H1 (cell line): ENCODE results near the gene MEMO1. TPM values are rescaled to one million over a fixed set of nuclear protein-coding genes. Genes with fewer than 3 reads are reported as not detected.

Experiments used
- CTCF ChIA-PET: fragments of 300-600 bp; sonication (Branson Sonifier 250); formaldehyde crosslinking; loops from one replicate; lab custom pipeline; 2021; ENCODE audit not compliant: partially characterized antibody; lab: Charles Lee
- POLR2A ChIA-PET: fragments of 300-600 bp; sonication (Branson Sonifier 250); formaldehyde crosslinking; loops from one replicate; lab custom pipeline; 2021; ENCODE audit warnings: inconsistent platforms; ENCODE audit not compliant: partially characterized antibody; lab: Charles Lee
- DNase-seq, 2 experiments: peaks; one replicate each; pipeline versions ENCODE4 v3.0.0 to v3.0.0-alpha.2; 2010 to 2022; ENCODE audit warnings: low spot score in 2 of 2, low read depth in 1 of 2, mixed read lengths in 1 of 2
- FAIRE-seq: peaks from 2 replicates; lab custom pipeline; 2011; peaks lifted over from hg19 to GRCh38; lab: Jason Lieb, UNC
- H2AFZ ChIP-seq: 2 replicates; pipeline ENCODE4 v1.8.1; 2012; ENCODE audit warnings: low read length, inconsistent platforms
- H2AK5ac ChIP-seq: 2 replicates; pipeline ENCODE4 v1.6.1; 2013; ENCODE audit warnings: low read depth, low read length
- H2BK120ac ChIP-seq: replicated peaks from 2 replicates; pipeline ENCODE3; 2013; ENCODE audit warnings: low read depth, low read length, inconsistent platforms
- H2BK12ac ChIP-seq: 2 replicates; pipeline ENCODE4 v1.6.1; 2013; ENCODE audit warnings: low read depth, low read length
- H2BK15ac ChIP-seq: 2 replicates; pipeline ENCODE4 v1.6.1; 2013; ENCODE audit warnings: low read length
- H2BK20ac ChIP-seq: 2 replicates; pipeline ENCODE4 v1.6.1; 2013; ENCODE audit warnings: low read length
- H2BK5ac ChIP-seq: 2 replicates; pipeline ENCODE4 v1.6.1; 2013; ENCODE audit warnings: low read depth, low read length
- H3K14ac ChIP-seq: 2 replicates; pipeline ENCODE4 v1.6.1; 2013; ENCODE audit warnings: inconsistent platforms; ENCODE audit not compliant: insufficient read length
- H3K18ac ChIP-seq: 2 replicates; pipeline ENCODE4 v1.6.1; 2013; ENCODE audit warnings: low read length; ENCODE audit errors: extremely low read depth
- H3K23ac ChIP-seq: 2 replicates; pipeline ENCODE4 v1.6.1; 2013; ENCODE audit warnings: inconsistent platforms; ENCODE audit not compliant: insufficient read length
- H3K23me2 ChIP-seq: 2 replicates; pipeline ENCODE4 v1.6.1; 2013; ENCODE audit warnings: low read depth, low read length
- H3K27ac ChIP-seq: 2 replicates; pipeline ENCODE4 v1.6.1; 2011; ENCODE audit warnings: low read depth, low read length, inconsistent platforms
- H3K27me3 ChIP-seq, 4 experiments: replicated peaks in 1 of 4; 1 replicate in 1 of 4; 2 replicates in 3 of 4; pipeline versions ENCODE4 v1.6.1 to v1.8.1; 2011 to 2013; ENCODE audit warnings: low read length in 3 of 4, mild to moderate bottlenecking in 3 of 4, inconsistent platforms in 2 of 4, mixed read lengths in 2 of 4, moderate library complexity in 1 of 4; ENCODE audit not compliant: control insufficient read depth in 3 of 4, insufficient read depth in 3 of 4; ENCODE audit errors: extremely low read depth in 1 of 4
- H3K36me3 ChIP-seq, 4 experiments: 2 replicates each; pipeline versions ENCODE4 v1.6.1 to v1.8.1; 2011 to 2013; ENCODE audit warnings: mild to moderate bottlenecking in 4 of 4, low read length in 3 of 4, moderate library complexity in 2 of 4, control low read depth in 1 of 4, inconsistent platforms in 1 of 4; ENCODE audit not compliant: insufficient read depth in 4 of 4, control insufficient read depth in 2 of 4
- H3K4ac ChIP-seq: replicated peaks from 2 replicates; pipeline ENCODE3; 2013; ENCODE audit warnings: low read length, low read depth, mixed read lengths, inconsistent platforms; ENCODE audit not compliant: insufficient read length
- H3K4me1 ChIP-seq, 4 experiments: replicated peaks in 1 of 4; 1 replicate in 1 of 4; 2 replicates in 3 of 4; pipeline versions ENCODE4 v1.6.1 to v1.8.1; 2011 to 2013; ENCODE audit warnings: low read length in 3 of 4, inconsistent platforms in 2 of 4, mixed read lengths in 1 of 4; ENCODE audit not compliant: insufficient read depth in 4 of 4, control insufficient read depth in 3 of 4
- H3K4me2 ChIP-seq, 2 experiments: 2 replicates each; pipeline versions ENCODE4 v1.6.1 to v1.8.1; 2011 to 2013; ENCODE audit warnings: low read depth in 2 of 2, low read length in 2 of 2, control low read depth in 1 of 2, inconsistent platforms in 1 of 2, mild to moderate bottlenecking in 1 of 2; ENCODE audit not compliant: insufficient read depth in 1 of 2
- H3K4me3 ChIP-seq, 4 experiments: fragments of 200-600, 300-600 bp in 1 of 4; sonication (generic), shearing (Covaris generic), sonication (Bioruptor Twin) in 1 of 4; 2 replicates each; pipeline versions ENCODE4 v1.5.1 to v1.8.1; 2011 to 2016; ENCODE audit warnings: low read length in 4 of 4, low read depth in 3 of 4, control low read depth in 2 of 4, inconsistent platforms in 2 of 4, mild to moderate bottlenecking in 2 of 4, mixed read lengths in 1 of 4, moderate library complexity in 1 of 4; ENCODE audit not compliant: insufficient read depth in 2 of 4; ENCODE audit errors: extremely low read depth in 1 of 4
- H3K56ac ChIP-seq: replicated peaks from 2 replicates; pipeline ENCODE3; 2013; ENCODE audit warnings: low read depth, mild to moderate bottlenecking, mixed read lengths, low read length, inconsistent platforms; ENCODE audit not compliant: insufficient read length
- H3K79me1 ChIP-seq: 2 replicates; pipeline ENCODE4 v1.6.1; 2013; ENCODE audit warnings: low read depth, low read length, control low read depth
- H3K79me2 ChIP-seq, 2 experiments: 2 replicates each; pipeline versions ENCODE4 v1.6.1 to v1.8.1; 2012 to 2013; ENCODE audit warnings: low read length in 2 of 2, mild to moderate bottlenecking in 2 of 2, inconsistent platforms in 1 of 2; ENCODE audit not compliant: insufficient read depth in 2 of 2, control insufficient read depth in 1 of 2
- H3K9ac ChIP-seq, 4 experiments: replicated peaks in 1 of 4; 1 replicate in 1 of 4; 2 replicates in 3 of 4; pipeline versions ENCODE4 v1.6.1 to v1.8.1; 2011 to 2013; ENCODE audit warnings: low read depth in 3 of 4, low read length in 3 of 4, control low read depth in 2 of 4, mild to moderate bottlenecking in 2 of 4, moderate library complexity in 2 of 4, inconsistent platforms in 1 of 4; ENCODE audit errors: extremely low read depth in 1 of 4
- H3K9me3 ChIP-seq, 2 experiments: 2 replicates each; pipeline versions ENCODE4 v1.6.1 to v1.8.1; 2012 to 2013; ENCODE audit warnings: mild to moderate bottlenecking in 2 of 2, moderate library complexity in 2 of 2, control low read depth in 1 of 2, inconsistent platforms in 1 of 2, low read depth in 1 of 2, low read length in 1 of 2, mixed read lengths in 1 of 2; ENCODE audit not compliant: insufficient read depth in 2 of 2
- H4K20me1 ChIP-seq, 2 experiments: replicated peaks in 1 of 2; 2 replicates each; pipeline versions ENCODE3 to v1.8.1; 2011 to 2013; ENCODE audit warnings: inconsistent platforms in 2 of 2, low read length in 2 of 2, mild to moderate bottlenecking in 1 of 2; ENCODE audit not compliant: insufficient read depth in 2 of 2, control insufficient read depth in 1 of 2
- H4K5ac ChIP-seq: 2 replicates; pipeline ENCODE4 v1.6.1; 2013; ENCODE audit warnings: low read length, low read depth, mixed read lengths, inconsistent platforms; ENCODE audit not compliant: insufficient read length
- H4K8ac ChIP-seq: 2 replicates; pipeline ENCODE4 v1.8.0; 2013; ENCODE audit warnings: mild to moderate bottlenecking, moderate library complexity, low read length, inconsistent platforms; ENCODE audit not compliant: insufficient read depth; ENCODE audit errors: extremely low read depth
- H4K91ac ChIP-seq: replicated peaks from 2 replicates; pipeline ENCODE3; 2013; ENCODE audit warnings: low read length, mixed read lengths, inconsistent platforms; ENCODE audit not compliant: insufficient read length
- CEBPB ChIP-seq: IDR thresholded peaks from 2 replicates; pipeline ENCODE4 v1.6.1; 2012; ENCODE audit warnings: low read depth, low read length
- RAD21 ChIP-seq, 2 experiments: IDR thresholded peaks in 1 of 2; conservative IDR thresholded peaks in 1 of 2; 2 replicates each; pipeline ENCODE4 v1.6.1; 2011; ENCODE audit warnings: low read depth in 2 of 2, low read length in 2 of 2, improper control_type of control experiment in 1 of 2, inconsistent platforms in 1 of 2, mild to moderate bottlenecking in 1 of 2, moderate library complexity in 1 of 2
- RBBP5 ChIP-seq: IDR thresholded peaks from 2 replicates; pipeline ENCODE4 v1.7.1; 2012; ENCODE audit warnings: low read depth, mild to moderate bottlenecking, inconsistent platforms, low read length, moderate library complexity, borderline replicate concordance
- RFX5 ChIP-seq: IDR thresholded peaks from 2 replicates; pipeline ENCODE4 v1.6.1; 2011; ENCODE audit warnings: low read depth, low read length, improper control_type of control experiment, borderline replicate concordance
- TEAD4 ChIP-seq: IDR thresholded peaks from 2 replicates; pipeline ENCODE4 v1.6.1; 2012; ENCODE audit warnings: low read depth, low read length, inconsistent platforms, mixed read lengths
- WGBS, 2 experiments: shearing (Covaris generic) in 1 of 2; methylation state at CpG; one replicate each; pipeline versions ENCODE4 v1.1.6 to v1.1.7; 2013 to 2015; ENCODE audit warnings: low lambda C conversion rate in 2 of 2, mixed read lengths in 2 of 2, inconsistent platforms in 1 of 2, low coverage in 1 of 2, missing lambda C conversion rate in 1 of 2; ENCODE audit not compliant: insufficient replicate concordance in 2 of 2, insufficient coverage in 1 of 2, insufficient read length in 1 of 2; ENCODE audit errors: extremely low coverage in 1 of 2, missing lambda C conversion rate in 1 of 2; 5-methylcytosine and 5-hydroxymethylcytosine counted together
- polyA plus RNA-seq, 7 experiments: library from polyadenylated mRNA; depleted of rRNA in 3 of 7; stranded (reverse) in 5 of 7; unstranded in 2 of 7; fragments of >200 nt in 5 of 7; fragments of 200-250 nt in 2 of 7; gene quantifications; 1 replicate in 5 of 7; 2 replicates in 1 of 7; 4 replicates in 1 of 7; pipeline versions ENCODE4 v1.2.1 to v1.2.3, GENCODE V29; 2011 to 2013; ENCODE audit warnings: missing spikeins in 2 of 7, mixed read lengths in 2 of 7
- total RNA-seq: library from RNA; stranded (reverse); fragmentation: NEBNext Ultra II Directional; extraction: Animal tissue kit (Norgen Biotek cat#: 25700); gene quantifications from 2 replicates; pipeline ENCODE4 v1.2.1, GENCODE V29; 2021

The MEMO1 gene
- total and polyA plus RNA-seq, 2 of the 8 experiments (the other 6 are each of a cell fraction or from before 2014, with no cell fraction given), result 26.9 to 54.7 TPM

- Histone ChIP-seq H3K9me3 (0 out of 4 replicates have a peak, but pooled peaks cover 0 to 4% of the 10 kb centered on the region in 2 experiments), H4K8ac (no peak overlapping the region), H3K23me2 (no peaks in the 10 kb centered on the region), H3K4ac (no peak overlapping the region), H3K9ac (no peak overlapping the region), H2BK20ac (no peak overlapping the region), H3K4me3 (no peak overlapping the region; a peak in 1 of 8 replicates), H3K4me2 (0 out of 4 replicates have a peak overlapping the region, but pooled peaks of 1 of the 2 experiments have one; percentile 20), H4K91ac (no peak overlapping the region), H3K14ac (no peak overlapping the region), H2BK120ac (no peak overlapping the region), H3K23ac (no peak overlapping the region), H3K4me1 (peaks cover 0 to 14% (median 10%) of the 10 kb centered on the region in 4 experiments; a peak in 5 of 7 replicates), H2BK5ac (no peak overlapping the region), H4K20me1 (peaks cover 0 to 2% of the 10 kb centered on the region in 2 experiments), H3K27ac (no peak overlapping the region), H2BK15ac (no peak overlapping the region), H3K79me1 (no peaks in the 10 kb centered on the region), H3K56ac (no peak overlapping the region), H2AFZ (no peak overlapping the region), H3K27me3 (no peaks in the 10 kb centered on the region), H3K18ac (no peak overlapping the region; the same call in 1 of the 2 replicates), H3K36me3 (no peaks in the 10 kb centered on the region), H2BK12ac (no peak overlapping the region), H4K5ac (no peak overlapping the region), H3K79me2 (no peaks in the 10 kb centered on the region), H2AK5ac (no peak overlapping the region)
- no peak for DNase-seq
- TF ChIP-seq RBBP5 (no peak), RAD21 (IDR thresholded peaks at IDR 0.05 in 1 of 2, conservative IDR thresholded peaks at IDR 0.05 in 1 of 2; ENCODE audit: low read depth in 2 of 2, low read length in 2 of 2) (no peak), CEBPB (peak; percentile 81), RFX5 (no peak), TEAD4 (no peak)
- POLR2A ChIA-PET, result interaction anchor here (1.0 kb wide), 1 partner anchor 17 kb away, joined by 3 read pairs; no protein-coding TSS in a partner anchor
- FAIRE-seq, result no peak
- CTCF ChIA-PET, result interaction anchor here (0.9 kb wide), 1 partner anchor 56 kb away, joined by 3 read pairs; no protein-coding TSS in a partner anchor
- WGBS, 2 experiments, result 24% methylated on average over 1 of the region's 1 CpG; no CpG with 5 or more reads in 1 of the 2 experiments
Measured at GRCh38 chr2:31893094-31893493, 117.7 kb downstream of the MEMO1 start.
